K562 (cell line): Measurements from ENCODE around the gene CHPF.

ENCODE experiments used
- ATF1 ChIP-seq, 2 experiments: fragments of 450-650 bp in 1 of 2; IDR thresholded peaks; 2 replicates each; pipeline ENCODE4 v1.6.1; 2016; ENCODE audit warnings: missing compliant biosample characterization in 1 of 2, missing genetic modification characterization in 1 of 2
- CHCHD3 ChIP-seq: fragments of 250-450 bp; sonication (Bioruptor Pico); IDR thresholded peaks from 2 replicates; pipeline ENCODE4 v2.1.2; 2022; ENCODE audit warnings: mild to moderate bottlenecking
- CREM ChIP-seq: IDR thresholded peaks from 2 replicates; pipeline ENCODE4 v1.6.1; 2014; ENCODE audit warnings: antibody characterized with exemption, low read depth
- FOXJ3 ChIP-seq: sonication (generic); formaldehyde crosslinking; IDR thresholded peaks from 2 replicates; pipeline ENCODE4 v1.4.0; 2020; ENCODE audit warnings: mild to moderate bottlenecking, missing genetic modification reagents
- ILK ChIP-seq: fragments of 450-650 bp; IDR thresholded peaks from 2 replicates; pipeline ENCODE4 v1.6.1; 2016; ENCODE audit warnings: missing genetic modification characterization, low read depth, mild to moderate bottlenecking, missing compliant biosample characterization, moderate library complexity, borderline replicate concordance
- NFYB ChIP-seq: IDR thresholded peaks from 2 replicates; pipeline ENCODE4 v1.6.1; 2011; ENCODE audit warnings: mild to moderate bottlenecking, moderate library complexity; ENCODE audit not compliant: insufficient read length; ENCODE audit errors: extremely low read depth
- NRF1 ChIP-seq, 2 experiments: fragments of 450-650 bp; IDR thresholded peaks in 1 of 2; conservative IDR thresholded peaks in 1 of 2; 2 replicates each; pipeline ENCODE4 v1.6.1; 2014; ENCODE audit warnings: mild to moderate bottlenecking in 2 of 2
- TF ChIP-seq, protein P1 (sequence below): IDR thresholded peaks from 2 replicates; pipeline ENCODE4 v1.6.1; 2011; ENCODE audit not compliant: insufficient read length; ENCODE audit errors: extremely low read depth
- TF ChIP-seq, protein P2 (sequence below): sonication (generic); formaldehyde crosslinking; IDR thresholded peaks from 2 replicates; pipeline ENCODE4 v1.9.0; 2022; ENCODE audit warnings: mild to moderate bottlenecking, missing genetic modification reagents

DNA sequence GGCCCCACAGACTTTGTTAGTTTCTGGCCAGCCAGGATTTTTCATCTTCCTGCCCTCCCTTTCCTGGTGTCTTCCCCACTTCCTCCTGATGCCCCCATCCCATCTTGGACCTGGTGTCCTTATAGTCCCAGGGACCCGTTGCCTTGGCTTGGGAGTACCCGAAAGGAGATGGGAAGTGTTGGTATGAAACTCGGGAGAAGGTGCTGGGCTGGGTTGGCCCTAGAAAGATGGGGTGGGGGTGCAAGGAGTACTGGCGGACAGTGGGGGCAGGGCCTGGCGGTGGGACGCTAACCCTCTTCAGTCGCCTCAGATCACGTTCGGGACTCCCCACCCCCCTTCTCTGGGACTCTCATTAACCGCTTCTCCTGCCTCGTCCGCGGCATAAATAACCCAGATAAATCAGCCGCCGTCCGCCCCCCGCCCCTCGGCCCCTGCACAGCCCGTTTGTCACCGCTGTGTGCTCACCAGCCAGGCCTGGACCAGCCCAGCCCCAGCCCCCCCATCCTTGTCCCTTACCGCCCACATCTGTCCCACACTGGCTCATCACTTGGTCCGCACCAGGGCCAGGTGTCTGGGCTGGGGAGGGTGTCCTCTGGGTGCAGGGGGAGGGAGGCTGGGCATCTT is 33.0 kb downstream of the CHPF start:
- TF ChIP-seq CHCHD3 (CRISPR knock-in tag) (no peak), NRF1 (conservative IDR thresholded peaks at IDR 0.05 in 1 of 2, IDR thresholded peaks at IDR 0.05 in 1 of 2) (no peak), NFYB (no peak), CREM (no peak), ILK (tag) (no peak), ATF1 (CRISPR knock-in tag; IDR thresholded peaks at IDR 0.05) (no peak), ATF1 (tag; IDR thresholded peaks at IDR 0.05) (no peak), FOXJ3 (CRISPR knock-in tag) (no peak)
- TF ChIP-seq, protein P1, sequence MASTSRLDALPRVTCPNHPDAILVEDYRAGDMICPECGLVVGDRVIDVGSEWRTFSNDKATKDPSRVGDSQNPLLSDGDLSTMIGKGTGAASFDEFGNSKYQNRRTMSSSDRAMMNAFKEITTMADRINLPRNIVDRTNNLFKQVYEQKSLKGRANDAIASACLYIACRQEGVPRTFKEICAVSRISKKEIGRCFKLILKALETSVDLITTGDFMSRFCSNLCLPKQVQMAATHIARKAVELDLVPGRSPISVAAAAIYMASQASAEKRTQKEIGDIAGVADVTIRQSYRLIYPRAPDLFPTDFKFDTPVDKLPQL = no peak
- TF ChIP-seq, protein P2, sequence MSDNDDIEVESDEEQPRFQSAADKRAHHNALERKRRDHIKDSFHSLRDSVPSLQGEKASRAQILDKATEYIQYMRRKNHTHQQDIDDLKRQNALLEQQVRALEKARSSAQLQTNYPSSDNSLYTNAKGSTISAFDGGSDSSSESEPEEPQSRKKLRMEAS (CRISPR knock-in tag) = no peak
